Epithelial cell of esophagus (primary cell): ENCODE measurements around the gene TTC7B.

Source experiments
- DNase-seq: peaks from one replicate; pipeline ENCODE4 v3.0.0; 2010; ENCODE audit warnings: low read depth
- H3K4me3 ChIP-seq: 2 replicates; pipeline ENCODE4 v1.5.1; 2011; ENCODE audit warnings: mild to moderate bottlenecking, low read length, control low read depth
- TF ChIP-seq, protein P1 (sequence below): IDR thresholded peaks from 2 replicates; pipeline ENCODE4 v1.5.1; 2011; ENCODE audit warnings: low read depth, mild to moderate bottlenecking, low read length, control low read depth, inconsistent platforms; ENCODE audit not compliant: insufficient read depth; ENCODE audit errors: missing control alignments

TTC7B gene

DNA sequence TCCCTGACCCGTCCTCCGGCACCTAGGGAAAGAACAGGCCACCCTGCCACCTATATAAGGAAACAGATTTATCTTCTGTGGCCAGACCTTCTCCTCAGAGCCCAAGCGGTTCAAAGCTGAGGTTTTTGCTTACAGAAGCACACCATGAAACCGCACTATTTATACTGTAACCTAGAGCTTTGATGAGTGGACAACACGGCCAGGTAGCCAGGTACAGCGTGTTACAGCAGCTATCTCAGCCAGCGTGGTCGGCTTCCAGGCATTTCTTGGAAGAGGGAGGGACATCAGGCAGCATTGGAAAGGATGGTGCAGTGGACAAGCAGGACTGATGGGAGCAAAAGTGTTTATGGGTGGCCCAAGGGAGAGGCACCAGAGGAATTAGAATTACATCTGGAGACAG lies 34.4 kb downstream of the TTC7B start:
- DNase-seq: no peak
- TF ChIP-seq, protein P1, sequence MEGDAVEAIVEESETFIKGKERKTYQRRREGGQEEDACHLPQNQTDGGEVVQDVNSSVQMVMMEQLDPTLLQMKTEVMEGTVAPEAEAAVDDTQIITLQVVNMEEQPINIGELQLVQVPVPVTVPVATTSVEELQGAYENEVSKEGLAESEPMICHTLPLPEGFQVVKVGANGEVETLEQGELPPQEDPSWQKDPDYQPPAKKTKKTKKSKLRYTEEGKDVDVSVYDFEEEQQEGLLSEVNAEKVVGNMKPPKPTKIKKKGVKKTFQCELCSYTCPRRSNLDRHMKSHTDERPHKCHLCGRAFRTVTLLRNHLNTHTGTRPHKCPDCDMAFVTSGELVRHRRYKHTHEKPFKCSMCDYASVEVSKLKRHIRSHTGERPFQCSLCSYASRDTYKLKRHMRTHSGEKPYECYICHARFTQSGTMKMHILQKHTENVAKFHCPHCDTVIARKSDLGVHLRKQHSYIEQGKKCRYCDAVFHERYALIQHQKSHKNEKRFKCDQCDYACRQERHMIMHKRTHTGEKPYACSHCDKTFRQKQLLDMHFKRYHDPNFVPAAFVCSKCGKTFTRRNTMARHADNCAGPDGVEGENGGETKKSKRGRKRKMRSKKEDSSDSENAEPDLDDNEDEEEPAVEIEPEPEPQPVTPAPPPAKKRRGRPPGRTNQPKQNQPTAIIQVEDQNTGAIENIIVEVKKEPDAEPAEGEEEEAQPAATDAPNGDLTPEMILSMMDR: no peak

DNA sequence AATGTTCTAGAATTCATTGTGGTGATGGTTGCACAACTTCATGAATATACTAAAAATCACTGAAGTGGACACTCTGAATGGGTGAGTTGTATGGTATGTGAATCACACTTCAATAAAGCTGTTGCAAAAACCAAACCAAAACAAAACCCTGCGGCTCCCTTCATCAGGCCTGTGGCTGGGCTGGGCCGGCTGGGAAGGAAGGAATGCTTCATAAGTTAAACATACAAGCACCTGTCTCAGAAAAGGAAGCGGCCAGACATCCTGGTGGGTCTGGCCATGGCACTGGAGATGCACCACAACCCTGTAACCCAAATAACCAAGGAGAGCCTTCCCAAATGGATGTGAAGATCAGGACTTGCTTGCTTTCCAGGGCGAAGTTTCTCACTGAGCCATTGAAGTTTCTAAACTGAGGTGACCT lies 34.9 kb downstream of the TTC7B start:
- H3K4me3 ChIP-seq: no peak overlapping the region
- DNase-seq: peak; percentile 88
- TF ChIP-seq, protein P1: no peak

More for the DNA sequence above, 34.4 kb downstream of the TTC7B start:
- no peak overlapping the region for H3K4me3 ChIP-seq

- DNase-seq: no peak
- TF ChIP-seq, protein P1: no peak
- no peak overlapping the region for H3K4me3 ChIP-seq
Observed at GRCh38 chr14:90780519-90780918, 35.7 kb downstream of the TTC7B start.

DNA sequence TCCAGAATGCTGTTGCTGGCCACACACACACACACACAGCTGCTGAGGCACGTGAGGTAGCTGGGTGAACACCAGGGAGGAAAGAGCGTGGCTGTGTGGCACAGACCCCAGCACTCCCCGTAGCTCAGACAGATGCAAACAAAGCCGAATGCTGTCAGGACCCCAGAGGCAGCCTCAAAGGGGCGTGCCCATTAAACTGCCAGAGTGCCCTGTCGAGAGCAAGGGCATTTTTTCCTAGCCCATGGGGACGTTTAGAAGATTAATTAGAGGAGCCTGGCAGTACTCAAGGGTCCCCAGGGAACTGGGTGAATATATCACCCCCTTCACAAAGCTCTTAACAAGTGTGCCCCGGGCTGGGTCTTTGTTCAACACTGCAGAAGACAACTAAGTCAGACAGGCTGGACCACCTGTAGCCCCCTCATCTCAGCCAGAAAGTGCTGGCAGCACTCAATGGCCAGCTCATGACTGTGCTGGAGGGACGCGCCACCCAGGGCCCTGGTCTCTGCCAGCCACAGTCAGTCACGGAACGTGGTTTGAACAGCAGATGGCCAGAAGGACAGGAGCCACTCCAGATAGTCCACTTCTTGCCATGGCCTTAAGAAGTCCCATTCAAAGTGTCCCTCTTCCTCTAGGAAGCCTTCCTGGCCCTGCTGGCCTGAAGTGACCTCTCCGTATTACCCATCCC lies 37.5 kb downstream of the TTC7B start:
- TF ChIP-seq, protein P1: no peak
- no peak overlapping the region for H3K4me3 ChIP-seq
- no peak for DNase-seq

- TF ChIP-seq, protein P1: no peak
- H3K4me3 ChIP-seq: no peak overlapping the region
- no peak for DNase-seq
Observed at GRCh38 chr14:90777830-90778485, 38.3 kb downstream of the TTC7B start.

DNA sequence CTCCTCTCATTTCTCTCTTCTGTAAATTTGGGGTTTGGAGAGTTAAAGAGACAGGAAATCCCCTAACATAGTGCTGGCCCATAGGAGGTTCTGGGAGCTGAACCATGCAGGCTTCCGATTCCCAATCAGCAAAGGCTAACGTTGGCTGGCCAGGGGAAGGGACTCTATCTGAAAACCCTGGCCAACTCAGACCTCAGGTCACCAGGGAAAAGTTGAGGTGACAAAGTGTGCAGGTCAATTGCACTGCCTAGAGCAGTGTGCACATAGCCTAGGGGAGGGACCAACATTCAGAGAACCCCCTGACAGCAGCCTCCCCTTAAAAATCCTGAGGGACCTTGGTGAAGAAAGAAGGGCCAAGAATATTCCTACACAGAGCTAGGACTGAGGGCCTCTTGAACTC lies 38.9 kb downstream of the TTC7B start:
- TF ChIP-seq, protein P1: no peak
- H3K4me3 ChIP-seq: no peak overlapping the region
- DNase-seq: no peak
